ENCODE measurements around the gene MAMLD1. TPM values are rescaled to one million over a fixed set of nuclear protein-coding genes. Genes with fewer than 3 reads are reported as not detected.

Gene MAMLD1
- polyA plus RNA-seq, 1 donor (not counting 4 experiments of a cell fraction or from before 2014, with no cell fraction given) = 0.98 TPM

- no peak for FAIRE-seq
- dilution Hi-C loops (cut with MboI; ENCODE audit: extremely low pct_ligation_motif_present, low sequenced_read_pairs) = no loop called here
- no peak overlapping the region for H2AFZ ChIP-seq (ENCODE audit: control insufficient read depth, low read length)
These were observed 33.8 kb upstream of the MAMLD1 start for GRCh38 chrX:150329282-150329681.

DNA sequence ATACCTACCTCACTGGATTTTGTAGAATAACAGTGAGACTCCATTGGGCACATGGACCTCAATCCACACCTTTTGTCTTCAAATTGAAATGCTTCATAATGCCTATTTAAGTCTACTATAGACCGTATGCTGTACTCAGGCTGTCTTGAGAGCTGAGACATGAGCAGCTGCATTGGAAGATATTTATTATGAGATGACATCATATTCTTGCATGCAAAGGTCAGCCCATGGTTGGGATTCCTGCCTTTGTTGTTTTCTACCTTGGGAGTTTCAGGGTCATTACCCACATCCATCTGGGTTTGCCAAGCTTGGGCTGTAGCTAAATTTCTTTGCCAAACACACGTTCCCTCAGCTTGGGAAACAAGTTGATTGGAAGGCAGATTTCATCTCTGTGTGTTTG, 33.2 kb upstream of the MAMLD1 start:
- no peak for DNase-seq (ENCODE audit: low read depth, low spot score)
- Histone ChIP-seq H3K79me2 (ENCODE audit: control insufficient read depth, insufficient read depth, low read length) (no peaks in the 10 kb centered on the region), H3K27ac (ENCODE audit: control insufficient read depth, insufficient read depth, low read length) (no peak overlapping the region), H3K9me3 (ENCODE audit: control insufficient read depth, low read depth, low read length) (no peaks in the 10 kb centered on the region), H4K20me1 (ENCODE audit: control insufficient read depth, extremely low read depth, insufficient read depth, low read length) (no peaks in the 10 kb centered on the region), H3K27me3 (ENCODE audit: control insufficient read depth, extremely low read depth, insufficient read depth, low read length) (peaks cover 3% of the 10 kb centered on the region), H3K4me2 (ENCODE audit: control insufficient read depth, extremely low read depth, insufficient read depth, low read depth, low read length) (no peak overlapping the region), H3K4me1 (ENCODE audit: control insufficient read depth, extremely low read depth, insufficient read depth, low read length) (no peaks in the 10 kb centered on the region), H2AFZ (ENCODE audit: control insufficient read depth, low read length) (no peak overlapping the region), H3K4me3 (ENCODE audit: control insufficient read depth in 2 of 3, extremely low read depth in 1 of 3, insufficient read depth in 2 of 3, low read depth in 1 of 3, low read length in 3 of 3) (no peak overlapping the region), H3K36me3 (ENCODE audit: control insufficient read depth in 2 of 2, extremely low read depth in 1 of 2, insufficient read depth in 2 of 2, low read length in 2 of 2) (no peaks in the 10 kb centered on the region), H3K9me1 (ENCODE audit: control insufficient read depth, extremely low read depth, insufficient read depth, low read length) (no peaks in the 10 kb centered on the region), H3K9ac (ENCODE audit: control insufficient read depth, extremely low read depth, insufficient read depth, low read length) (no peak overlapping the region)
- dilution Hi-C loops (cut with MboI; ENCODE audit: extremely low pct_ligation_motif_present, low sequenced_read_pairs) = no loop called here
- TF ChIP-seq CTCF (optimal IDR thresholded peaks at IDR 0.05 in 1 of 3, IDR thresholded peaks at IDR 0.05 in 1 of 3, conservative IDR thresholded peaks at IDR 0.05 in 1 of 3; ENCODE audit: extremely low read depth in 1 of 3, insufficient read depth in 2 of 3, low read length in 3 of 3) = no peak
- TF ChIP-seq EZH2 (IDR thresholded peaks at IDR 0.05; ENCODE audit: low read length) = no peak
- FAIRE-seq = no peak

More at GRCh38 chrX:150329282-150329681, 33.8 kb upstream of the MAMLD1 start:
- no peaks in the 10 kb centered on the region for H3K9me3 ChIP-seq (ENCODE audit: control insufficient read depth, low read depth, low read length)
- H3K9me1 ChIP-seq (ENCODE audit: control insufficient read depth, extremely low read depth, insufficient read depth, low read length) = no peaks in the 10 kb centered on the region
- H3K9ac ChIP-seq (ENCODE audit: control insufficient read depth, extremely low read depth, insufficient read depth, low read length) = no peak overlapping the region
- H3K36me3 ChIP-seq (ENCODE audit: control insufficient read depth in 2 of 2, extremely low read depth in 1 of 2, insufficient read depth in 2 of 2, low read length in 2 of 2) = no peaks in the 10 kb centered on the region
- H3K4me3 ChIP-seq (ENCODE audit: control insufficient read depth in 2 of 3, extremely low read depth in 1 of 3, insufficient read depth in 2 of 3, low read depth in 1 of 3, low read length in 3 of 3) = no peak overlapping the region
- no peak for DNase-seq (ENCODE audit: low read depth, low spot score)
- H3K4me2 ChIP-seq (ENCODE audit: control insufficient read depth, extremely low read depth, insufficient read depth, low read depth, low read length) = no peak overlapping the region
- H3K27ac ChIP-seq (ENCODE audit: control insufficient read depth, insufficient read depth, low read length) = no peak overlapping the region
- peaks cover 3% of the 10 kb centered on the region for H3K27me3 ChIP-seq (ENCODE audit: control insufficient read depth, extremely low read depth, insufficient read depth, low read length)
- H4K20me1 ChIP-seq (ENCODE audit: control insufficient read depth, extremely low read depth, insufficient read depth, low read length) = no peaks in the 10 kb centered on the region
- H3K79me2 ChIP-seq (ENCODE audit: control insufficient read depth, insufficient read depth, low read length) = no peaks in the 10 kb centered on the region
- TF ChIP-seq CTCF (optimal IDR thresholded peaks at IDR 0.05 in 1 of 3, IDR thresholded peaks at IDR 0.05 in 1 of 3, conservative IDR thresholded peaks at IDR 0.05 in 1 of 3; ENCODE audit: extremely low read depth in 1 of 3, insufficient read depth in 2 of 3, low read length in 3 of 3) = no peak
- TF ChIP-seq EZH2 (IDR thresholded peaks at IDR 0.05; ENCODE audit: low read length) = no peak
- no peaks in the 10 kb centered on the region for H3K4me1 ChIP-seq (ENCODE audit: control insufficient read depth, extremely low read depth, insufficient read depth, low read length)

All from keratinocyte (primary cell).